Activated CD8-positive, alpha-beta memory T cell treated with anti-CD3 and anti-CD28 coated beads, Interleukin-2, amount 50 U/mL, for 48 hours (primary cell): ENCODE data around the gene NLRP14.

ENCODE experiments used
- DNase-seq: peaks from one replicate; pipeline ENCODE4 v3.0.0-alpha.2; 2020

NLRP14 gene

GRCh38 chr11:7060868-7061267 lies 40.6 kb downstream of the NLRP14 start:
- DNase-seq: no peak

DNA sequence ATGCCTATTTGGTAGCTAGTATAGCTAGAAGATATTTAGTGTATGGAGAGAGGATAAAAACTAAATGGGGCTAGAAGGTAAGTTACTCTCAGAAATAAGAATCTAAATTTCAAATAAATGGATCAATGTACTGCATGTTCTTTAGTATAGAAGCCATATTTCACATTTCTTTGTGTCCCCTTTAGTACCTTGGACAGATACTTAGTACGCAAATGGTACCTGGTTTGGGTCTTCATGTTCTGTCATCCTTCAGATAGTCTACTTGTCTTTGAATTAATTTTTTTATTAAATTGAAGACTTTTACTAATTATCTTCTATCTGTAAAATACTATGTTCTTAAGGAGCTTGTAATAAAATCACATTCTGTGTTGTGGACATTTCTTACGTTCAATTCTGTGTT lies 42.3 kb downstream of the NLRP14 start:
- DNase-seq: no peak

DNA sequence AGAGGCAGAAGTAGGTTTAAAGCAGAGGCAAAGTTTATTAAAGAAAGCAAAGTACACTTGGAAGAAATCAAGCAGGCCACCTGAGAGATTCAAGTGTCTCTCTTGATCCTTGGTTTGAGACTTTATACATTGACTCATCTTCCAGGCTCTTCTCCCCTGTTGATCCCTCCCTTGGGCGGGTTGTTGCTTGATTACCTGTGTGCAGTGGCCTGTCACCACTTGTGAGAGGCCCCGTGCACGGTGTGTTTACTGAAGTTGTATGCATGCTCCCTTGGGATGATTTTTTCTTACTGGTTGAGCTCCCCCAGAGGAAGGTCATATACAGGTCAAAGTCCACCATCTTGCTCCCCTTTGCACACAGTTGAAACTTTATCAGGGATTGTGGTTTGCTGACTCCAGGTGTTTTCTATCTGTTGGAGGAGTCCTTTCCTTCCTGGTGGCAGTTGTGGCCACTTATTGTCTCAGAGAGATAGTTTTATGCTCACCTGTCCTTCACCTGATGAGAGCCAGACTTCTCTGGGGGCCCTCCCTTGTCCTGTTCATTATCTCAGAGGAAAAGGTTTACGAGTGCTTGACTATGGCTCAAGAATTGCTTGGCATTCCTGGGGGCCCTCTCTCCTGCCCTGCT lies 52.2 kb downstream of the NLRP14 start:
- no peak for DNase-seq

- DNase-seq: no peak
Measured at GRCh38 chr11:7077101-7077500, 56.8 kb downstream of the NLRP14 start.

- no peak for DNase-seq
Measured at GRCh38 chr11:7079545-7080135, 59.4 kb downstream of the NLRP14 start.

DNA sequence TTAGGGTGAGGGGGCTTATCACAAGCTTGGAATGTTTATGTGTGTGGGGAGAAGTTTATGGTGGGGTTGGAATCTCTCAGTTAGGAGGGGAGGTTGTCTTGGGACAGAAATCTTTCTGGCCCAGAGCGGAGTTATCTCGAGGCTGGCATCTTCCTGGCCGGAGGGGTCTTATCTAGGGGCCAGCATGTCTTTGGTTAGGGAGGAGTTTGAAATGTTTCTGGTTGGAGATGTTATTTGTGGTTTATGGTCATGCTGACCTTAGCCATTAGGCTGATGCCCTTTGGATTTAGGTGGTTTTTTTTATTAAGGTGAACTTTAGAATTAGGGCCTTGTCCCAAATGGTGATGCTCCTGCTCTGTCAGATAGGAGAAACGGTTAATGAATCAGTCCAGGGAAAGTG lies 60.6 kb downstream of the NLRP14 start:
- DNase-seq: no peak

- DNase-seq: no peak
Measured at GRCh38 chr11:7081441-7081840, 61.2 kb downstream of the NLRP14 start.

- no peak for DNase-seq
Measured at GRCh38 chr11:7088921-7089320, 68.6 kb downstream of the NLRP14 start, which contains the start of gene RBMXL2. RBMXL2 (plus strand) TSS chr11:7088998; CDS start chr11:7089121, 123 bp downstream.

GRCh38 chr11:7089328-7090251 lies 69.3 kb downstream of the NLRP14 start:
- DNase-seq: no peak

GRCh38 chr11:7098235-7098832 lies 78.1 kb downstream of the NLRP14 start:
- no peak for DNase-seq

- no peak for DNase-seq
Measured at GRCh38 chr11:7115780-7116179, 95.5 kb downstream of the NLRP14 start.

- no peak for DNase-seq
Measured at GRCh38 chr11:7116370-7116769, 96.1 kb downstream of the NLRP14 start.
